GM18499 (cell line): Measurements from ENCODE around the gene ISL2.
"Not testable (repeated sequence)": the region's sequence is repeated elsewhere in the genome, so short reads cannot be mapped to it uniquely, and the experiment has no call there.

ENCODE experiments used
- ATAC-seq: cut with Tn5 transposase; IDR thresholded peaks from one replicate; pipeline ENCODE4 v1.9.1; 2021; ENCODE audit warnings: moderate number of reproducible peaks; ENCODE audit not compliant: insufficient read depth, unreplicated experiment

ISL2 gene

DNA sequence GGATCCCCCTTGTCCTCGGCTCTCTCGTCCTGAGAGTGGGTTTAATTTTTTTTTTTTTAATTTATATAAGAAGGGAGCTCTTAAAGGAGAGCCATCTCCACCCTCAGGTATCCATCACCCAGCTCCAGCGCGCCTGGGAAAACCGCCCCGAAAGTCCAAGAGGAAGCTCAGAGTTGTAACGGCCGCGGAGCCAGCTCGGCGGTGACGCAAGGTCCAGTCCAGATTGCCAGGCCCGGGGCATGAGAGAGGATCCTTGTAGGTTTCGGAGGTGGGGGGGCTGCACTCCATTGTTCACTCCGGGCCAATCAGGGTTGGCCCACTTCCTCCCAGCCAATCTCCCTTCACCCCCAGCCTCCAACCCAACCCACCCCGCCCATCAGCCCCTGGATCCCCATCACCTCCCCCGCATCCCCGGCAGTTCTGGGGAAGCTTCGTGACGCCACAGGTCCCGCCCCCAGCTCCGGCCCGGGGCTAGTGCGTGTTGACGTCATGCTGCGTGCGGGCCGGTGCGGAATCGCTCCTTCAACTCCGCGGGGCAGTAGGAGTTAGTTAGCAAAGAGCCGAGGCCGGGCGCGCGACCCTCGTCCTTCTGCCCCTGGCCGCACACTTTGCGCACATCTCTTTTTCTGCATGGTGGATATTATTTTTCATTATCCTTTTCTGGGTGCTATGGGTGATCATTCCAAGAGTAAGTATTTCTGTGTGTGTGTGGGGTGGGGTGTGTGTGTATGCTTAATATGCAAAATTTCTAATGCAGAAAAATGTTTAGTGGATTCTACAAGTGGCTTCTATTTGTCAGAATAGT lies at the start of gene ISL2:
Gene ISL2, plus strand, starts transcription at position 520 of the 805 bp plus-strand sequence. Its CDS starts 111 bp downstream, at position 631.
- no peak for ATAC-seq

DNA sequence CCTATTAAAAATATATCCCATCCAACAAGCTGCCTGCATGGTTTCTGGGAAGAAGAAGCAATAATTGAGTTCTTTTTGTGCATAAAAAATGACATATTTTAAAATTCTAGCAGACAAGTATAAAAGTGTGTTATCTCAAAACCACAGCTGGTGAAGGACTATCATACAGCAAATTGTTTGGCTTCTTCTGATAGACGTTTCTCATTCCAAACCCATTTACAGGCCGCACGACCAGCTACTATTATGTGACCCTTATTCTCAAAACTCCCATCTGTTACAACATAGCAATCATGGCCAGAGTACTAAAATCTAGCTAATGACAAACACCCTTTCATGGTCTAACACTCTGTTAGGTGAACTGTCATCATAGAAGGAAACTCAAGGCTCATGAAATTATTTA lies 47.0 kb upstream of the ISL2 start:
- no peak for ATAC-seq

DNA sequence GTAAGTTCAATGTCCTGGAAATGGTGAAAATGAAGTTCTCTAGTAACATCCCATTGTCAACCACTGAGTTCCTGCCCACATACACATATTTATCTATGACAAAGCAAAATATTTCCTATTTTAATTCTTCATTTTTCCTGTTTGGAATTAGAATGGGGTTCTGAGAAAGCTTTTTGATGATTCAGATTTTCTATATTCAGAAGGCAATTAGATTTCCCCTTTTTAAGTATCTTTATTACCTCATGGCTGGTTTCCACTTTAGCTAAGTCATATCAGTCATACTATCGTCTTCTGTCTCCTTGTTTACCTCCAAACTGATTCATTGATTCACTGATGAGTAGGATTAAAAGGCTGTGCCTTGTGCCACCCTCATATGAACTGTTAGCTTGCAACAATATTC lies 43.2 kb upstream of the ISL2 start:
- no peak for ATAC-seq

DNA sequence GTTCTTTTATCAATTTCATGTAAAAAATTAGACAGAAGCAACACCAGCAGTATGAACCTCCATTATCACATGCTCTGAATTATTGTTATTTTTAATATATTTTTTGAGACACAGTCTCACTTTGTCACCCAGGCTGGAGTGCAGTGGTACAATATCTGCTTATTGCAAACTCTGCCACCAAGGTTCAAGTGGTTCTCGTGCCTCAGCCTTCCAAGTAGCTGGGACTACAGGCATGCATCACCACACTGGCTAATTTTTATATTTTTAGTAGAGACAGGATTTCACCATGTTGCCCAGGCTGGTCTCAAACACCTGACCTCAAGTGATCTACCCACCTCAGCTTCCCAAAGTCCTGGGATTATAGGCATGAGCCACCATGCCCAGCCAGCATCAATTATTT lies 42.1 kb upstream of the ISL2 start:
- ATAC-seq = not testable (repeated sequence)

DNA sequence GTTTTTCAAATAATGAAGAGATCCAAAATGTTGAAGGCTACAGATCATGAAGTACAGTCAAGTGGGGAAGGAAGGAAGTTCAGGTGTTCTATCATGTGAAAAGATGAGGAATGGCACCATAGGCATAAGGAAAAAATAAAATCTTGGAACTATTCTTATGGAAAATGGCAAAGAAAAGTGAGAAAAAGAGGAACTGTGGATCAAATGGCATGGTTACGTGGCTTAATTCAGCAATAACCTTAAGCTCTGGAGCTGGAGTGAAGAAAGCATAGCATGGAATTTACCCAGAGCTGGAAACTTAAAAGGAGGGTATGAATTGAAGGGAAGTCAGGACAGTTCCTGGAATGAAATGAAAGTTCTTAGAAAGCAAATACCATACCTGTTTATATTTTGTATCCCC lies 39.7 kb upstream of the ISL2 start:
- ATAC-seq = no peak

DNA sequence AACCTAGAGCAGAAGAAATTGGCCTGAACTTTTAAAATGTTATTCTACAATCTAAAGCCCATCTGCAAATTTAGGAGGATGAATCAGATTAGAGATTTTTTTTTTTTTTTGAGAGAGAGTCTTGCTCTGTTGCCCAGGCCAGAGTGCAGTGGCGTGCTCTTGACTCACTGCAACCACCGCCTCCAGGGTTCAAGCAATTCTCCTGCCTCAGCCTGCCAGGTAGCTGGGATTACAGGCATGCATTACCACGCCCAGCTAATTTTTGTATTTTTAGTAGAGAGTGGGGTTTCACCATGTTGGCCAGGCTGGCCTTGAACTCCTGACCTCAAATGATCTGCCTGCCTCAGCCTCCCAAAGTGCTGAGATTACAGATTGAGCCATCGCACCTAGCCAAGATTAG lies 38.6 kb upstream of the ISL2 start:
- ATAC-seq = not testable (repeated sequence)

DNA sequence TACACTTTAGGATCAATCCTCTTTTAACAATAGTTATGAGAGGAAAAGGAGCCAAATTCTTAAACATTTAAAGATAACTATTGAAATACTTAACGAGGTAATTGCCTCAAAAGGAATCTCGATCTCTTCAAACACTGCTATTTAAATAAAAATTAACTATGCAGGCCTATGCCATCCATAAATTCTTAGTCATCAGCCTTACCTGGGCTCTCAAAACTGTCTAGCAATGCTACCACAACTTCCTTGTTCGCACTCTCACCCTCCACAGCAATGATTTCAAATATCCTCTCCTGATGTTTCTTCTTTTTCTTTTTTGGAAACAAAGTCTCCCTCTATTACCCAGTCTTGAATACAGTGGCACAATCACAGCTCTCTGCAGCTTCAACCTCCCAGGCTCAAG lies 37.6 kb upstream of the ISL2 start:
- ATAC-seq = no peak

DNA sequence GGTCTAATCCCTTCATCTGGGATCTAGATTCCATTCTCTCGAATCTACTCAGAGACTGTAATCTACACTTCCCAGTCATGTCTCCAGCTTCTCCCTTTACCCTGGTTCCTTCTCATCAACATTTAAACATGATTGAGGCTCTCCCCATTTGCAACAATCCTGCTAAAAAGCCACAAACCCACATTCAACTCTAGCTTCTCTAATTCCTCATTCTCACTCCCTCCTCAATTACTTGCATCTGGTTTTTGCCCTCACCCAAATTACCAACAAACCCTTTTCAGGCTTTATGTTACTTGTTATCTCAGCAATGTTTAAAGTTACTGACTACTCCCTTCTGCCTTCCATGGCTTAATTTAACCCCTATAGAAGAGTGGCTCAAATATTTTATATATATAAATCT lies 36.8 kb upstream of the ISL2 start:
- no peak for ATAC-seq

DNA sequence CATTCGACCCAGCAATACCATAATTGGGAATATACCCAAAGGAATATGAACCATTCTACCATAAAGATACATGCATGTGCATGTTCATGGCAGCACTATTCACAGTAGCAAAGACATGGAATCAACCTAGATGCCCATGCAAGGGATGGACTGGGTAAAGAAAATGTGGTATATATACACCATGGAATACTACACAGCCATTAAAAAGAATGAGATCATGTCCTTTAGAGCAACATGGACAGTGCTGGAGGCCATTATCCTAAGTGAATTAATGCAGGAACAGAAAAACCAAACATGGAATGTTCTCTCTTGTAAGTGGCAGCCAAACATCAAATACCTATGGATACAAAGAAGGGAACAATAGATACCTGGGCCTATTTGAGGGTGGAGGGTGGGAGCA lies 32.7 kb upstream of the ISL2 start:
- ATAC-seq = no peak

DNA sequence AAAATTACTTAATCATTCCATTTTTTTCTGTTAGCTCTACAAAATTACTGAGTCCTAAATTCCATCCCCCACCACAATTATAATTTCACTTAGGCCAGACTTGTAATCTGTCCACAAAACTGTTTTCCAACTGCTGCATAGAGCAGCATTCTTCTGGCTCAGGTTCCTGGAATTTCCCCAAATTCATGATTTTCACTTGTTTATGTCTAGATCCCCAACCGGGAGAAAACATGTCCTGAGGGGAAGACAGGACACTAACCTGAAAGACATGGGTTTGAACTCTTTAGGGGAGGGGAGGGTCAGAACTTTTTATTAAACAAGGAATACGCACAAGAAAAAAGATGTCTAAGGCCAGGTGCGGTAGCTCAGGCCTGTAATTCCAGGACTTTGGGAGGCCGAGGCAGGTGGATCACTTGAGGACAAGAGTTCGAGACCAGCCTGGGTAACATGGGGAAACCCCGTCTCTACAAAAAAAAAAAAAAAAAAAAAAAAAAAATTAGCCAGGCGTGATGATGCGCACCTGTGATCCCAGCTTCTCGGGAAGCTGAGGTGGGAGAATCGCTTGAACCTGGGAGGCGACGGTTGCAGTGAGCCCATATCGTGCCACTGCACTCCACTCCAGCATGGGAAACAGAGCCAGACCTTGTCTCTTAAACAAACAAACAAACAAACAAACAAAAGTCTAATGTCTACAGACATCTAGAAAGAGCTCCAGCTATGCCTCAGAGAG lies 26.8 kb upstream of the ISL2 start:
- ATAC-seq = no peak

DNA sequence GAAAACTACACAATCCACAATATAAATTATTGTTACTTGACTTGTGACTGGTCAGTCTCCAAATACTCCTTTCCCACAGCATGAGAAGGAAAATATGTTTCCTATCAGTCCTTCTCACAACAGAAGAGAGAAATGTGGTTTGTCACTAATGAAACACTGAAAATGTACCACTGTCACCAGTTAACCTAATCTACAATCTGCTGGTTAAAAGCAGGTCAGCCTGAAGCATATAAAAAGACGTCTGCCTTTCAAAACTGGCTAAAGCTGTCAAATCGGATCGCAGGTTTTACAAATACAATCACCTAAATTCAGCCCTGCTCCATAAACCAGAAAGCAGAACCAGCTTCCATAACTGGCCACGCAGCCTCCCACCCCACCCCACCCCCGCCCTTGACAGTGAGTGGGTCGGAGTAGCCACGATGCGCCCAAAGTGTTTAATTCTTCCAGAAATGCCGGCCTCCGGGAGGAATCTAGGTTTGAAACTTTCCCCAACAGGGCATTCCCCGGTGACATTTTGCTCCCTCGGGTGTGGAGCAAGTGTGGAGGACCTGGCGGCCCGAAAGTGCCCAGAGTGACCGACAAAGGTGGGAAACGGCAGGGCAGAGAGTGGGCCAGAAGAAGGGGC lies 26.0 kb upstream of the ISL2 start:
- ATAC-seq = peak; percentile 6

DNA sequence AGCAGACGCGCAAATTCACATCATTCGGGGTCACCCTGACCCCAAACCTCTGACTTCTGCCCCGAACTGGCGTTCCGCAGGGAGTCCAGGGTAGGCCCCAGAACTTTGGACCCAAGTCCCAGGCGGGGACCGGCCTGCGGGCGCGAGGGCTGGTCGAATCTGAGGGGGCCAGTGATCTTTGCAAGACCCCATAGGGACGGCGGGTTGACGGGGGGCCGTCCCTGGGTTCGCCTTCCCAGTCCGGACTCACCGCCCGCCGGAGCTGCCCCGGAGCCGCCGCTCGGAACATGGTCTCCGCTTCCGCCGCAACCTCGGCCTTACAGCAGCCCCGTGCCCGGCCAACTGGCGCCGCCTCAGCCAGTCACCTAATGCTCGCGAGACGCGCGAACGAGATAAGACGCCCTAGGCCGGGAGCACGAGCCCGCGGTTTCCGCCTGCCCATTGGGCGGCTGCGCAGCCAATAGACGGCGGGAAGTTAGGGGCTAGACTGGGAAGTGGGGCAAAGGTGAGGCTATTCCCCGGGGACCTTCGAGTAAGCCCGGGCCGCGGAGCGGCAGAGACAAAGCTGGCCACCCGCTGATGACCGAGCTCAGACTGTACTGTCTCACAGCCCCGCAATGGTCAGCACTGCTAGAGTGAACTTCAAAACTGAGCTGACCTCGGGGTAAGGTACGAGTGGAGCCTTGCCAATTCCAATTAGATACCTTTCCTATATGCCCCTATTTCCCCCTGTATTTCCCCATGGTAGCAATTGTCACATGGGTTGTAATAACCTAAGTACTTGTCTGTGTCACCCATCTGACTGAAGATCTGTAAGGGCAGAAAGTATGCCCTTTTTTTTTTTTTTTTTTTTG lies 25.2 kb upstream of the ISL2 start, which contains the start of gene ETFA:
Gene ETFA, minus strand, starts transcription at position 370 of the 854 bp plus-strand sequence. Its CDS starts 81 bp downstream, at position 289.
- peak; percentile 69 for ATAC-seq

DNA sequence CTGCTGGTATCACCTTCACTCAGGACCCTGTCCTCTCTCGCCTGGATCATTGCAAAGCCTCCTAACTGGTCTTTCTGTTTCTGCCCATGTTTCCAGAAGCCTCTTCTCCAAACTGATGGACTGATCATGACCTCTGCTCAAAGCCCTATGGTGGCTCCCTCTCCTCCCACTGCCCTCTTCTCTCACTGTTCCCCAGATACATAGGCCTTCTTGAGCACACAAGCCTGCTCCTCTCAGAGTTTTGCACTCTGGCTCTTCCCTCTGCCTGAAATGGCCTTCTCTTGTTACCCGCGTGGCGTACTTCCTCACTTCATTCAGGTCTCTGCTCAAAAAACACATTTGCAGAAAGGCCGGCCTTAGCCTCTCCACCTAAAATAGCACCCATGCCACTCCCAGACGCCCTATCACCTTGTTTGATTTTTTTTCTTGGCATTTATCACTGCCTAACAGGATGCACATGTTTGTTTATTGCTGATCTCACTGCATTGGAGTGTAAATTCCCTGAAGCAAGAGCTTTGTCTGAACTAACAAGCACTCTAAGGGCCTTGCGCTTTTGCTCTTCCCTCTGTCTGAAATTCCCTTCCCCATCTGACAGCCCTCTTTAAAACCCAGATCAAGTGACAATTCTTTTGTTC lies 23.9 kb upstream of the ISL2 start:
- no peak for ATAC-seq

DNA sequence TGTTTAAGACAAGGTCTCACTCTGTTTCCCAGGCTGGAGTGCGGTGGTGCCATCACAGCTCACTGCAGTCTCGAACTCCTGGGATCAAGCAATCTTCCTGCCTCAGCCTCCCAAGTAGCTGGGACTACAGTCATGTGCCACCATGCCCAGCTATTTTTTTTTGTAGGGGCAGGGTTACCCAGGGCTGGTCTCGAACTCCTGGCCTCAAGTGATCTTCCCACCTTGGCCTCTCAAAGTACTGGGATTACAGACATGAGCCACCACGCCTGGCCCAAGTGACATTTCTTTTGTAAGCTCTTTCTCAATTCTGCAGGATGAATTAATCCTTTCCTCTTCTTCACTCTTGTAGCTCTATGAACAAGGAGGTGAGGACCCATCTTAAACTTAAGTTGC lies 23.4 kb upstream of the ISL2 start:
- not testable (repeated sequence) for ATAC-seq

DNA sequence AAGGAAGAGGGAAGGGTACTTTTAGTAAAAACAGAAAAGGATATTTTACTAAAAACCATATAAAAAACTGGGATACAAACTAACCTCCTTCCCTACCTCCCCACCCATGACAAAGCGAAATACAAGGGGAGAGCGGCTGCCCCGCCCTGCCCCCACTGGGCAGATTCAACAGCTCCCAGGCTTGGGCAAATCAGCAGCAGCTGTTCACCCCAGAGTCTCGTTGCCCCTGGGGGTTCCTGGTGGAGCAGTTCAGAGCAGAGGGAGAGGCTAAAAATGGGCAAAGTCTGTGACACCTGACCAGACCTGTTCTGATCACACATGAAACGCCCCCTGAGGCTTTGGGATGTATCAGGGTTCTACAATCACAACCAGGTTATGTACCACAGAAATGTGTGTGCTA lies 22.8 kb upstream of the ISL2 start:
- no peak for ATAC-seq

DNA sequence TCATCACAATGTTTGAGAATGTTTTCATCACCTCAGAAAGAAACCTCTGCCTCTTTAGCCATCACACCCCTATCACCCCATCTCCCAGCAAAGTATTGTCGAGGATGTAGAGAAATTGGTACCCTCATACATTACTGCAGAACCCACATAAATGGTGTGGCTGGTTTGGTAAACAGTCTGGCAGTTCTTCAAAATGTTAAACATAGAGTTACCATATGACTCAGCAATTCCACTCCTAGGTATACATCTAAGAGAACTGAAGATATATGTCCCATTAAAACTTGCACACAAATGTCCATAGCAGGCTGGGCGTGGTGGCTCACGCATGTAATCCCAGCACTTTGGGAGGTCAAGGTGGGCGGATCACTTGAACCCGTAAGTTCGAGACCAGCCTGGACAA lies 16.6 kb upstream of the ISL2 start:
- no peak for ATAC-seq

DNA sequence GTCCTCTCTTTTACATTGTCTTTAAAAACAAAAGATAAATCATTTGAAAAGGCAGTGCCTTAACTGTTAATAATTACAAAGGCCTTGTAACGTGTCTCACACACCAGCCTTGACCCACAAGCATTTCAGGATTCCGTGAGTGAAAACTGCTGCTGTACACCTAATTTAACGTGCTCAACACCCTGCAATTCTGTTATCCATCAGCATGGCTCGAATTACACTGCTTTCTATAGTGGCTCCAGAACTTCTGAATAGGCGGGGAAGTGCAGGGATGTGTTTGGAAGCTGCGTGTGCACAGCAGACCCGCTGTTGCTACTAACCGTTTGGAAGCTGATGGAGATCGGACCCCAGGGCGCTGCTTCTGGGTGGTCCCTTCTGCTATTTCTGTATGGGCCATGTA lies 15.4 kb upstream of the ISL2 start:
- no peak for ATAC-seq

DNA sequence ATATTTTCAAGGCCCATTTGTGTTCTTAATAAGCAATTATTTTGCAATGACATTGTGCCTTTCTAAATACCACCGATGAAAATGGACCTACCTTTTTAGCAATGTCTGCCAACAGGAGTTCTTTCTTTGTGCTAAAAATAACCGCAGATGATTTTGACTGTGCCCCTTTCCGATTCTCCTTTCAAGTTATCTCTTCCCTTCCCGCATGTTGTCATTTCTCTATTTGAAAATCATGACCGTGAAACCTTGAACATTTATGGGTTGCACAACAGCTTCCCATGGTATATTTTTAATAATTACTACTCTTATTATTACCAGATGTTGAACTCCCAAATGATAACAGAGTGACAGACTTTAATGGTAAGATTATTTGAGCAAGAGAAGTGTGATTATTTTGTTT lies 15.0 kb upstream of the ISL2 start:
- ATAC-seq = no peak

DNA sequence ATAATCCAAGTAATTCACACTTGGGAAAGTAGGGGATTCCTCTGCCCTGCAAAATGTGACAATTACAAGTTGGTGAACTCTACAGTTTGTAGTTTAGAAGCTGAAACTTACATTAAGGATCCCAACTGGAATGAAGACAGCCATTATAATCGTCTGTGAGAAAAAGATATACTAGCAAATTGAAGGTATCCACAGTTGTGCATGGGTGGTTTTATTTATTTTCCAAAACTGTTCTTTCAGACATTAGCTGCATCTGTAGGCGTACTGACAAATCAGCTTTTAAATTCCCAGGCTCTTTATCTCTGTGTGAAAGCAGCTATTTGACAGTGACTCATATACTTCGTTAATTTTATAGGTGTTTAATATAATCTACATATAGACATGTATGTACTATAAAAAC lies 12.5 kb upstream of the ISL2 start:
- ATAC-seq = no peak

DNA sequence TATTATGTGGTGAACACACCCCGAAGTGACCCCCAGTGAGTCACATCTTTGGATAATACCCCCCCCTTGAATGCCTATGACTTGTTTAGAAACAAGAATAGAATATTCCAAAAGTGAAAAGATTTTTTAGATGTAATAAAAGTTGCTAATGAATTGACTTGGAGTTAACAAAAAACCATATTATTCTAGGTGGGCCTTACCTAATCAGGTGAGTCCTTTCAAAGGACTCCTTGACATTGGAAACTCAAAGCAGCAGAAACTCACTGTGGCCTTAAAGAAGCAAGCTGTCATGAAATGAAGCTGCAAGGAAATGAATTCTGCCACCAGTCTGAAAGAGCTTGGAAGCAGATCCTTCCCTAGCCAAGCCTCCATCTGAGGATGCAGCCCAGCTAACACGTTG lies 10.9 kb upstream of the ISL2 start:
- ATAC-seq = no peak
